Ectodermal cell (in vitro differentiated cells): ENCODE measurements around the gene TH.

Experiments
- H3K27ac ChIP-seq: 2 replicates; pipeline ENCODE4 v1.7.0; 2013; ENCODE audit warnings: mild to moderate bottlenecking, low read depth, low read length; ENCODE audit not compliant: insufficient read depth, poor library complexity, severe bottlenecking
- H3K27me3 ChIP-seq: 2 replicates; pipeline ENCODE4 v1.7.0; 2013; ENCODE audit warnings: mild to moderate bottlenecking, low read length; ENCODE audit not compliant: insufficient read depth, control insufficient read depth, poor library complexity, severe bottlenecking
- H3K36me3 ChIP-seq: one replicate; pipeline ENCODE4 v1.7.0; 2013; ENCODE audit warnings: low read length; ENCODE audit not compliant: control insufficient read depth, insufficient read depth
- H3K4me1 ChIP-seq: one replicate; pipeline ENCODE4 v1.7.0; 2013; ENCODE audit warnings: low read length; ENCODE audit not compliant: control insufficient read depth, insufficient read depth
- H3K4me3 ChIP-seq: 2 replicates; pipeline ENCODE4 v1.7.0; 2013; ENCODE audit warnings: low read depth, low read length, control low read depth; ENCODE audit not compliant: insufficient read depth
- H3K9me3 ChIP-seq: 2 replicates; pipeline ENCODE4 v1.7.0; 2013; ENCODE audit warnings: mild to moderate bottlenecking, low read length, moderate library complexity; ENCODE audit not compliant: control insufficient read depth
- WGBS, 2 experiments: methylation state at CpG; one replicate each; pipeline ENCODE4 v1.1.7; 2013; ENCODE audit warnings: missing lambda C conversion rate in 2 of 2; 5-methylcytosine and 5-hydroxymethylcytosine counted together

TH gene

DNA sequence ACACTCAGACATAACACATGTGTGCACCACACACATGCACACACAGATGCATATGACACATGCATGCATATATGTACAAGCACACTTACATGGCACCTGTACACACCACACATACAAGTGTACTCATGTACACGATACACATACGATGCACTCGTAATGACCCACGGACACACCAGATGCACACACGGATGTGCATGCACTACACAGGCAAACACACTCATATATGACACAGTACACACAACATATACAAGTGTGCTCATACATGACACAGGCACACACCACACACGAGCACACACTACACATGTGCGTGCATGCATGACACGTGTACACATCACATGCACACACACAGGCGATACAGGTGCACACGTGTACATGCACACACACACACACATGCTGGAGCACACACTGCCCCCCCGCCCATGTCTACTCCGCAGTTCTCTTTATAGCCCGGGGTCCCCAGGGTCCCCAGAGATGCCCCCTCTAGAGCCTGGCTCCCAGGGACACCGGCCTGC is 4.8 kb upstream of the TH start:
- Histone ChIP-seq H3K9me3 (no peaks in the 10 kb centered on the region), H3K27me3 (peaks cover 2% of the 10 kb centered on the region), H3K36me3 (no peaks in the 10 kb centered on the region), H3K4me3 (no peak overlapping the region), H3K27ac (no peak overlapping the region), H3K4me1 (peaks cover 6% of the 10 kb centered on the region)
- WGBS, 2 experiments = 95% methylated on average over 14 of the region's 14 CpGs

DNA sequence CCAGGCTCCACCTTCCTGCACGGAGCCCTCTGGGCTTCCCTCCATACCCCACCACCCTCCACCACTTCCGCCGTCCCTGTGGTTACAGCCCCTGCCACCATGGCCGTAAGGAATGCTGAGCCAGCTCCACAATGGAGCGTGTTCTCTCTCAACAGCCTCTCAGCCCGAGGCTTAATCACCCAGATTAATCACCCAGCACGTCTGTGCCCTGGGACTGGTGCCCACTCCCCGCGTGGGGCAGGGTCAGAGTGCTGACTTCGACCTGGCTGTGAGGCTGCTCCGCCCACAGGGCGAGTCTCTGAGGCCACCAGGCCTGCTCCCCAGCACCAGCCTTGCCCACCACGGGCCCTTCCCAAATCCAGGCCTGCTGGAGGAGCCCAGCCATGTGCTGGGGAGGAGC is 4.0 kb upstream of the TH start:
- Histone ChIP-seq H3K27ac (no peak overlapping the region), H3K27me3 (peaks cover 3% of the 10 kb centered on the region), H3K4me3 (no peak overlapping the region), H3K9me3 (no peaks in the 10 kb centered on the region), H3K4me1 (peaks cover 9% of the 10 kb centered on the region), H3K36me3 (no peaks in the 10 kb centered on the region)
- WGBS, 2 experiments = 86 to 88% methylated on average over 13 of the region's 13 CpGs

DNA sequence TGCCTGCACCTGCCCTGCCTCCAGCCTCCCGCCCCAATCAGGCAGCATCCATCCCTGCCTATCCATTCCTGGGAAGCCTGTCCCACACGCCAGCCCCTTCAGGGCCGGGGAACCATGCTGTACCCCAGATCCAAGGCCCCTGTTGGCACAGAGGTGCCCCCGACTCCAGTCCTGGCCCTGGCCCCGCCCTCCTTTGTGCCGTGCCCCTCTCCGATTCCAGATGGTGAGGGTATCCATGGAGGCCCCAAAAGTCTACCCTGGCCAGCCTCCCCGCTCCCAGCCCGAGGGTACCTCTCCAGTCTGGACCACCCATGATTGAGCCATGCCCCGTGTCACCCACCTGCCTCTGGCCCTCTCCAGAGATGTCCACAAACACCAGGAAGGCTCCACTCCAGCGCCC is 2.7 kb upstream of the TH start:
- Histone ChIP-seq H3K4me3 (no peak overlapping the region), H3K4me1 (peaks cover 21% of the 10 kb centered on the region), H3K27ac (no peak overlapping the region), H3K36me3 (no peaks in the 10 kb centered on the region), H3K27me3 (peaks cover 3% of the 10 kb centered on the region), H3K9me3 (no peaks in the 10 kb centered on the region)
- 95% methylated on average over 11 of the region's 11 CpGs for WGBS, 2 experiments

DNA sequence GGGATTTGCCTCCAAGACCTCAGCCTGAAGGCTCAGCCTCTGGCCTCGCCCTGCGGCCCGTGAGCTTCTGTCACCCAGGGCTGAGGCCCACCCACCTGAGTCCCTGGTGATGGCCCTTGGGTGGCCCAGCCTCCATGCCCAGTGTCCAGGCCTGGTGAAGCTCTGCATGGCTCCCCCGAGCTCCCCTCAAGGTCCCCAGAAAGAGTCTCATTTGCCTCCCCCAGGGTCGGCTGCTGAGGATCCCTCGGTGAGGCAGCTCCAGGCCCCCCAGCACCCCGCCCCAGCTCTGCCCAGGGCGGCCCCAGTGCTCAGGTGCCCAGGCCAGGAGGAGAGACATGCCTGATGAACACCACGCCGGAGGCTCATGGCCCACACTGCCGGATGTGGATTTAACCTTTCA is 2.1 kb upstream of the TH start:
- Histone ChIP-seq H3K27me3 (peaks cover 3% of the 10 kb centered on the region), H3K36me3 (no peaks in the 10 kb centered on the region), H3K9me3 (no peaks in the 10 kb centered on the region), H3K4me1 (peaks cover 27% of the 10 kb centered on the region), H3K4me3 (no peak overlapping the region), H3K27ac (no peak overlapping the region)
- WGBS, 2 experiments = 92 to 93% methylated on average over 11 of the region's 11 CpGs

DNA sequence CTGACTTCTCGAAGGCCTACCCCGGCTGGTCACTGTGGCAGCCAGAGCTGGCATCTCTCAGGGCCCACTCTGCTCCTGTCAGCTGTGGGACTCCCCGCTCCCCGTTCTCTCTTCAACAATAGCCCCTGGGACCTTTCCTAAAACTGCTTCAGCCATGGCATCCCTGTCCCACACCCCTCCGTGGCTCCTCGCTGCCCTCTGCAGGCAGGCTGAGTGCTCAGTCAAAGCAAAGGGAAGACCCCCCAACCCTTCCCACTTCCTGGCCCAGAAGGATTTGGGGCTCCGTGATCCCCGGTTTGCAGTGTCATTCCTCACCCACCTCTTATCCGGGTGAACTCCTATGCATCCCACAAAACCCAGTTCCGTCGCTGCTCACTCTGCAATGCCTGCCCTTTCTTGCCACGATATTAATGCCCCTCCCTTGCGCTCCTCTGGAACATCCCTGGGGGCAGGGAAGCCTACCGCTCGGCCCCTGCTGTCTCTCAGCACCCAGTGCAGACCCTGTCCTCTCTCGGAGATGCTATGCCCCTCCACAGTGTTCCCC is 1.6 kb upstream of the TH start:
- Histone ChIP-seq H3K36me3 (no peaks in the 10 kb centered on the region), H3K4me1 (peaks cover 28% of the 10 kb centered on the region), H3K9me3 (no peaks in the 10 kb centered on the region), H3K4me3 (no peak overlapping the region), H3K27me3 (peaks cover 3% of the 10 kb centered on the region), H3K27ac (no peak overlapping the region)
- WGBS, 2 experiments = 79 to 80% methylated on average over 16 of the region's 16 CpGs

DNA sequence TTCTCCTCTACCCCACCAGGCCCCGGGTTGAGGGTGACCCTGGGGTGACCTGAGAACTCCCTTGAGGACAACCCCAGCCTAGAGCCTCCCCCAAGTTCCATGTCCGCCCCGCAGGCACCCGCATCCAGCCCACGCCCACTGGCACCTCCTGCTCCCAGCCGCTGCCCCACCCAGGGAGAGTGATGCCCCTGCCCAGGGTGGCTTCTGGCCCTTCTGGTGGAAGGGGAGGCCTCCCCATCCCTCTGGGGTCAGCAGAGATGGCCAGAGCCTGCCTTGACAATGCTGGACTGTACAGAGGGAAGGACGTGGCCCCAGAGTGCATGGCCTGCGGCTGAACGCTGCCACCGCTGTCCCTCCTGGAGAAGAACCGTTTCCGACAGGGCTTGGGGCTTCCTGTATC is 1.1 kb upstream of the TH start:
- Histone ChIP-seq H3K4me1 (peaks cover 32% of the 10 kb centered on the region), H3K4me3 (no peak overlapping the region), H3K27me3 (peaks cover 3% of the 10 kb centered on the region), H3K36me3 (no peaks in the 10 kb centered on the region), H3K27ac (no peak overlapping the region), H3K9me3 (no peaks in the 10 kb centered on the region)
- 90 to 92% methylated on average over 12 of the region's 12 CpGs for WGBS, 2 experiments

DNA sequence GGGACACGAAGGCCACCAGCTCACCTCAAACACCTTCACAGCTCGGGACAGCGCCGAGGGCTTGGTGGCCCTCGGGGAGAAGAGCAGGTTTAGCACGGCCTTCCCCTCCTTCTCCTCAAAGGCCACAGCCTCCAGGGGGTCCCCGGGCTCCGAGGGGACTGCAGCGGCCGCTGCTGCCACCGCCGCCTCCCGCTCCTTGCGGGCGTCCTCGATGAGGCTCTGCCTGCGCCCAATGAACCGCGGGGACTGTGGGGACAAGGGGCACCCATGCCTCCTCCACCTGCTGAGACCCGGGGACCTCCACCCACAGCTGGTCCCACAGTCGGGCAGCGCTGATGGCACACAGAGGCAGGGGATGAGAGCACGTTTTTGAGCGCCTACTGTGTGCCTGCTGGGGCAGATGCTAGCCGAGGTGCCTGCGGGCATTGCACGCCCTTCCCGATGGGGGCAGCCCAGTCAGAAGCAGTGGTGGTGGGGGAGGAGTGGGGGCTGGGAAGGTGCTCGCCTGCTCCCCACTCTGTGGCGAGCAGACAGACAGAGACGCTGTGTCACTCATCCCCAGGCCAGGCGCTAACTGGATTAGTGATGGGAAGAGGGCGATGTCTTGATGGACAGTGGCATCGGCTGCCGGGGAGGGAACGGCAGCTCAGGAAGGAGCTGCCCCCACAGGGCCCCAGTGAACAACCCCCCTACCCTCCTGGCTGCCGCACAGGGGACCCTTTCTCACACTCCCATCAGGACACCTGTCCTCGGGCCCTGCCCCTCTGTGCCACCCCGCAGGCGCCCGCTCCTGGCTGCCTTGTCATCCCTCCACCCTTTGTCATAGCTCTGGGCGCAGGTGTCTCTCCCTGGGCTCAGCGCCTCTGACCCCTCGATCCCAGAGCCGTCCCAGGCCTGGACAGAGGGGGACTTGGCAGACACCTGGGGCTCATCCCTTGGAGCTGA is 1.7 kb downstream of the TH start:
- no peaks in the 10 kb centered on the region for H3K9me3 ChIP-seq
- peaks cover 8% of the 10 kb centered on the region for H3K27me3 ChIP-seq
- H3K4me3 ChIP-seq = no peak overlapping the region
- peaks cover 32% of the 10 kb centered on the region for H3K4me1 ChIP-seq
- H3K27ac ChIP-seq = no peak overlapping the region
- no peaks in the 10 kb centered on the region for H3K36me3 ChIP-seq
- 89 to 90% methylated on average over 45 of the region's 45 CpGs for WGBS, 2 experiments

DNA sequence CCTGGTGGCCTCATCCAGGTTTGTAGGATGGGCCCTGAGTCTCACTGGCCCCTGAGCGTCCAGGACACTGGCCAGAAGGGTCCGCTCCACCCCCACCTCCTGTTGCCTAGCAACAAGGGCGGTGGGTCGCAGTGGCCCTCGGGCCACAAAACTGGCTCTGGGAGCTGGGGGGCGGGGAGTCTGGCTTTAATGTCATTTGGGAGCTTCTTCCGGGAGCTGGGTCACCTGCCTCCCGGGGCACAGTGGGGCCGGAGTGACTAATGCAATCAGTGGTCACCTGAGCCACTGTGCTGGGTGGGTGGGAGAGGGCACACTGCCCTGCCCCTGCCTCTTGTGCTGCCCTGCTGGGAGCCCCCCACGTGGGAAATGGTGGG is 2.6 kb downstream of the TH start:
- WGBS, 2 experiments = 72% methylated on average over 10 of the region's 10 CpGs
- no peak overlapping the region for H3K4me3 ChIP-seq
- no peaks in the 10 kb centered on the region for H3K36me3 ChIP-seq
- H3K27me3 ChIP-seq = peaks cover 8% of the 10 kb centered on the region
- no peak overlapping the region for H3K27ac ChIP-seq
- H3K4me1 ChIP-seq = peaks cover 32% of the 10 kb centered on the region
- H3K9me3 ChIP-seq = no peaks in the 10 kb centered on the region

DNA sequence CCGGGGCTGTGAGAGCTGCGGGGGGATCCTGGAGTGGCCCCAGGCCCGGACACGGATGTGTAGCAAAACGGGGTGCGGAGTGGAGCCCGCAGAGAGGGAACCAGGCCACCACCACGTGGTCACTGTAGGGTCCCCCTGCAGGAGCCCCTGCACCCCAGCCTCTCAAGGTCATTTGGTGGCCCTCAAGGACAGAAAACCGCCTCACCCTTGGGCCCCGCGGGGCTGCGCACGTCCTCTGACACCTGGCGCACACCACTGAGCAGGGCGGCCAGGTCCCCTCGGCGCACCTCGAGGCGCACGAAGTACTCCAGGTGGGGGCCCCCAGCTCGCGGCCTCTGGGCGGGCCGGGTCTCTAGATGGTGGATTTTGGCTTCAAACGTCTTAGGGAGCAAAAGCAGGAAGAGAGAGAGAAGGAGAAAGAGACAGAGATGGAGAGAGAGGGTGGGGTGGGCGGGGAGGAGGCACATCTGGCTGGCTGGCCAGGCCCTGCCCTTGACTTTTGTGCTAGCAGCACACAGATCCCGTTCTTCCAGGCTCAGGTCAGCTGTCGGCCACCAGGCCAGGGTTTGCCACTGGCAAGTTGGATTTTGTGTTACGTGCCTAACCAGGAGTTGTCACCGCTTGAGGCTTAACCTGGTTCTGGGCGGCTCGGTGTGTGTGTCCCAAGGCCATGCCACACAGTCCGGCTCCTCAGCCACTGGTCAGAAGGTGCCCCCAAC is 3.2 kb downstream of the TH start:
- H3K4me1 ChIP-seq = peaks cover 32% of the 10 kb centered on the region
- peaks cover 8% of the 10 kb centered on the region for H3K27me3 ChIP-seq
- WGBS, 2 experiments = 93 to 94% methylated on average over 33 of the region's 33 CpGs
- H3K4me3 ChIP-seq = no peak overlapping the region
- H3K9me3 ChIP-seq = no peaks in the 10 kb centered on the region
- no peaks in the 10 kb centered on the region for H3K36me3 ChIP-seq
- H3K27ac ChIP-seq = no peak overlapping the region
